OCI-LY7 (cell line): ENCODE data around the gene LRRC28. TPM values are rescaled to one million over a fixed set of nuclear protein-coding genes. Genes with fewer than 3 reads are reported as not detected.

Experiments used
- BruUV-seq: library from RNA; stranded (reverse); fragments of 400-500 nt; replicated peaks from 2 replicates; lab custom pipeline; 2021; lab: Mats Ljungman, UMichigan
- CTCF ChIA-PET: fragments of 300-600 bp; sonication (Branson Sonifier 250); formaldehyde crosslinking; loops from one replicate; lab custom pipeline; 2022; ENCODE audit warnings: antibody characterized with exemption; ENCODE audit not compliant: unreplicated experiment; lab: Charles Lee
- POLR2A ChIA-PET: fragments of 300-600 bp; sonication (Branson Sonifier 250); formaldehyde crosslinking; loops from one replicate; lab custom pipeline; 2022; ENCODE audit warnings: antibody characterized with exemption; lab: Charles Lee
- DNase-seq: peaks from one replicate; pipeline ENCODE4 v3.0.0-alpha.2; 2015; ENCODE audit warnings: low spot score
- H2AFZ ChIP-seq: fragments of 200-600 bp; sonication (generic), shearing (Covaris generic); 2 replicates; pipeline ENCODE4 v1.6.1; 2014; ENCODE audit warnings: mild to moderate bottlenecking, antibody characterized with exemption, low read length, moderate library complexity
- H3K27ac ChIP-seq: fragments of 200-600 bp; sonication (generic); 2 replicates; pipeline ENCODE4 v1.5.1; 2014; ENCODE audit warnings: mixed run types, low read depth, mild to moderate bottlenecking, moderate library complexity, low read length, inconsistent platforms; ENCODE audit not compliant: poor library complexity, severe bottlenecking
- H3K36me3 ChIP-seq: fragments of 200-600 bp; sonication (generic); 2 replicates; pipeline ENCODE4 v1.6.1; 2014; ENCODE audit warnings: mild to moderate bottlenecking, antibody characterized with exemption, low read length, moderate library complexity, mixed read lengths; ENCODE audit not compliant: insufficient read depth
- H3K4me1 ChIP-seq: fragments of 200-600 bp; sonication (generic); 2 replicates; pipeline ENCODE4 v1.5.1; 2014; ENCODE audit warnings: mild to moderate bottlenecking, low read length; ENCODE audit not compliant: insufficient read depth, poor library complexity, severe bottlenecking
- H3K4me2 ChIP-seq: fragments of 200-600 bp; sonication (generic); 2 replicates; pipeline ENCODE4 v1.6.1; 2014; ENCODE audit warnings: mild to moderate bottlenecking, low read length
- H3K4me3 ChIP-seq: fragments of 200-600 bp; sonication (generic); 2 replicates; pipeline ENCODE4 v1.5.1; 2014; ENCODE audit warnings: mild to moderate bottlenecking, low read depth, low read length; ENCODE audit not compliant: poor library complexity, severe bottlenecking
- H3K79me2 ChIP-seq: fragments of 200-600 bp; sonication (generic); 2 replicates; pipeline ENCODE4 v1.6.1; 2016; ENCODE audit warnings: low read depth, mild to moderate bottlenecking, low read length, moderate library complexity, mixed read lengths; ENCODE audit not compliant: insufficient read depth
- H3K9me2 ChIP-seq: fragments of 200-600 bp; sonication (generic); 2 replicates; pipeline ENCODE4 v1.6.1; 2016; ENCODE audit warnings: mild to moderate bottlenecking, low read length, mixed read lengths; ENCODE audit not compliant: insufficient read depth
- H3K9me3 ChIP-seq: fragments of 200-600 bp; sonication (generic); 2 replicates; pipeline ENCODE4 v1.6.1; 2014; ENCODE audit warnings: mild to moderate bottlenecking, mixed run types, low read length, mixed read lengths
- H4K20me1 ChIP-seq: fragments of 200-600 bp; sonication (generic); 2 replicates; pipeline ENCODE4 v1.6.1; 2014; ENCODE audit warnings: mild to moderate bottlenecking, antibody characterized with exemption, low read length, moderate library complexity, mixed read lengths; ENCODE audit not compliant: insufficient read depth
- EZH2phosphoT487 ChIP-seq: fragments of 200-600 bp; sonication (generic); IDR thresholded peaks from 2 replicates; pipeline ENCODE4 v1.6.1; 2018; ENCODE audit warnings: low read depth, borderline replicate concordance, mild to moderate bottlenecking, mixed run types, antibody characterized with exemption, low read length, moderate library complexity, mixed read lengths
- intact Hi-C: fragments of 100-400 bp; cut with micrococcal nuclease; formaldehyde crosslinking; loops from one replicate; pipeline ENCODE4 v1.10.0; 2022; ENCODE audit not compliant: unreplicated experiment
- total RNA-seq, 2 experiments: library from RNA; depleted of rRNA in 1 of 2; stranded (reverse); fragments of >200 nt in 1 of 2; shearing (Covaris generic) in 1 of 2; gene quantifications; 2 replicates each; pipeline ENCODE4 v1.2.3, GENCODE V29; 2014 to 2022
- TF ChIP-seq, protein P1 (sequence below): fragments of 200-600 bp; sonication (generic); conservative IDR thresholded peaks from 2 replicates; pipeline ENCODE4 v1.5.1; 2014; ENCODE audit warnings: mild to moderate bottlenecking, antibody characterized with exemption, low read length, moderate library complexity, mixed read lengths

Gene LRRC28
- total RNA-seq, 2 experiments from 2014 or later, result 25.7 to 30.2 TPM

DNA sequence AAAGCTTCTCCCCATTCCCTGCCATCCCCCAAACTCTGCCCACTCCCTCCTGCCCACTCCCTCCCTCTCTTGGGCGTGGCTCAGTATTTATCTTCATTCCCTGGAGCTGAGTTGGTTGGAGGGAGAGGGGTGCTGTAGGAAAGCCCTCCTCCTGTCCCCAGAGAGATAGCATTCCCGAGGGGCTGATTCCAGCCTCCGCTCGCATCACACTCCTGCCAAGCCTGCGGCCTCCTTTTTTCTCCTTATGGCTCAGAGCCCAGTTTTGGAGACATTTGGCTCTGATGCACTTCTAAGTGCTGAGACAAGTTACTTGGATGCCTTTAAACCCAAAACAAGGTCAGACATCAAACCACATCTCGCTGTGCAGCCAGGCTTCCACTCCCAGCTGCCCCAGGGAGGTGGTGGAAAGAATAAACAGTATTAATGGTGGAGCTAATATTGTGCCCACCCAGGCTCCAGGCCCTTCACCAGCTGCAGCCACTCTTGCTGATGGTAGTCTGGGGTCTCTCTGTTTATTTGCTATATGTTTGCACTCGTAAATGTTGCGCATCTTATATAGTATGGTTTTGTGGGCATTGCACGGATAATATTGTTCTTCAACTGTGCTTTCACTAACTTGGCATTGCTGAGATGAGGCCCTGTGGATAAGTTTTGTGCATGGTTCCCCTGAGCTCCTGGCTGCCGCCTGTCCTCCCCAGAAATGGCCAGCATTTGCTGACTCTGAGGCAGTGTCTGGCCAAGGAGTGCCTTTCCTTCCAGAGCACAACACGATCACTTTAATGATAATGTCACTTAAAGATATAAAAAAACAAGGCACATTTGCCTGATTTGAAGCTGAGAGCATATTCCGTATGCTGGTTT, 157.2 kb downstream of the LRRC28 start:
- no peaks in the 10 kb centered on the region for H3K9me3 ChIP-seq
- no peaks in the 10 kb centered on the region for H4K20me1 ChIP-seq
- ChIA-PET CTCF (no interaction called here), POLR2A (interaction anchor here (1.0 to 1.4 kb wide), 2 partner anchors 12 to 160 kb away, joined by 3 to 4 read pairs; no protein-coding TSS in a partner anchor)
- BruUV-seq, result no TSS peak
- no peaks in the 10 kb centered on the region for H3K36me3 ChIP-seq
- H3K4me2 ChIP-seq, result no peak overlapping the region
- no peak overlapping the region for H3K27ac ChIP-seq
- no peak for TF ChIP-seq EZH2phosphoT487
- TF ChIP-seq, protein P1, sequence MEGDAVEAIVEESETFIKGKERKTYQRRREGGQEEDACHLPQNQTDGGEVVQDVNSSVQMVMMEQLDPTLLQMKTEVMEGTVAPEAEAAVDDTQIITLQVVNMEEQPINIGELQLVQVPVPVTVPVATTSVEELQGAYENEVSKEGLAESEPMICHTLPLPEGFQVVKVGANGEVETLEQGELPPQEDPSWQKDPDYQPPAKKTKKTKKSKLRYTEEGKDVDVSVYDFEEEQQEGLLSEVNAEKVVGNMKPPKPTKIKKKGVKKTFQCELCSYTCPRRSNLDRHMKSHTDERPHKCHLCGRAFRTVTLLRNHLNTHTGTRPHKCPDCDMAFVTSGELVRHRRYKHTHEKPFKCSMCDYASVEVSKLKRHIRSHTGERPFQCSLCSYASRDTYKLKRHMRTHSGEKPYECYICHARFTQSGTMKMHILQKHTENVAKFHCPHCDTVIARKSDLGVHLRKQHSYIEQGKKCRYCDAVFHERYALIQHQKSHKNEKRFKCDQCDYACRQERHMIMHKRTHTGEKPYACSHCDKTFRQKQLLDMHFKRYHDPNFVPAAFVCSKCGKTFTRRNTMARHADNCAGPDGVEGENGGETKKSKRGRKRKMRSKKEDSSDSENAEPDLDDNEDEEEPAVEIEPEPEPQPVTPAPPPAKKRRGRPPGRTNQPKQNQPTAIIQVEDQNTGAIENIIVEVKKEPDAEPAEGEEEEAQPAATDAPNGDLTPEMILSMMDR, result no peak
- H3K79me2 ChIP-seq, result no peaks in the 10 kb centered on the region
- no peak overlapping the region for H2AFZ ChIP-seq
- H3K4me1 ChIP-seq, result no peaks in the 10 kb centered on the region
- no peaks in the 10 kb centered on the region for H3K9me2 ChIP-seq
- intact Hi-C loops, result loop anchor here (10.0 kb wide), 1 partner anchor 296 kb away; no protein-coding TSS in a partner anchor
- H3K4me3 ChIP-seq, result no peak overlapping the region
- no peak for DNase-seq

DNA sequence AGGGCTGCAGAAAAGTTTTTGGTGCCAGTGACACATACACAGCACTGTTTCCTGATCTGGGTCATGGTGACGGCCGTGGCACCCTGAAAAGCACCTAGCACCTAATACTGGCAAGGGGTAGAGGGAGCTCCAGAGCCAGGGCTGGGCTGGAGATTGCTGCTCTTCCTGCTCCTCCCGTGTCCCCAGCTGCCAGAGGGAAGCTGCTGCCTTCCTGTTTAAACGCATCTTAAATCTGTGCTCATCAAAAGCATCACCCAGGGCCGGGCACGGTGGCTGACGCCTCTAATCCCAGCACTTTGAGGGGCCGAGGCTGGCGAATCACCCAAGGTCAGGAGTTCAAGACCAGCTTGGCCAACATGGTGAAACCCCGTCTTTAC, 157.8 kb downstream of the LRRC28 start:
- Histone ChIP-seq H3K27ac (no peak overlapping the region), H3K4me2 (no peak overlapping the region), H3K4me1 (no peaks in the 10 kb centered on the region), H4K20me1 (no peaks in the 10 kb centered on the region), H3K36me3 (no peaks in the 10 kb centered on the region), H3K4me3 (no peak overlapping the region), H3K9me2 (no peaks in the 10 kb centered on the region), H3K79me2 (no peaks in the 10 kb centered on the region), H2AFZ (no peak overlapping the region), H3K9me3 (no peaks in the 10 kb centered on the region)
- no TSS peak for BruUV-seq
- intact Hi-C loops, result loop anchor here (10.0 kb wide), 1 partner anchor 296 kb away; no protein-coding TSS in a partner anchor
- no peak for TF ChIP-seq EZH2phosphoT487
- TF ChIP-seq, protein P1, result peak; percentile 48; the same call in 1 of the 2 replicates
- POLR2A ChIA-PET, result interaction anchor here (1.4 kb wide), 1 partner anchor 13 kb away, joined by 4 read pairs; no protein-coding TSS in a partner anchor
- DNase-seq, result peak; percentile 21
- CTCF ChIA-PET, result no interaction called here
